ENCODE results near the gene KNDC1.

Gene KNDC1

GRCh38 chr10:133252223-133252552, 92.2 kb downstream of the KNDC1 start:
- TF ChIP-seq, protein P1, sequence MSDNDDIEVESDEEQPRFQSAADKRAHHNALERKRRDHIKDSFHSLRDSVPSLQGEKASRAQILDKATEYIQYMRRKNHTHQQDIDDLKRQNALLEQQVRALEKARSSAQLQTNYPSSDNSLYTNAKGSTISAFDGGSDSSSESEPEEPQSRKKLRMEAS (IDR thresholded peaks at IDR 0.05; ENCODE audit: low read depth, low read length) = no peak
- no peak for TF ChIP-seq POLR2A (IDR thresholded peaks at IDR 0.05; ENCODE audit: extremely low read depth, insufficient read length)
- no peak for TF ChIP-seq CTCF (IDR thresholded peaks at IDR 0.05; ENCODE audit: low read depth, low read length)
- TF ChIP-seq MYC (IDR thresholded peaks at IDR 0.05; ENCODE audit: low read depth, low read length) = no peak

DNA sequence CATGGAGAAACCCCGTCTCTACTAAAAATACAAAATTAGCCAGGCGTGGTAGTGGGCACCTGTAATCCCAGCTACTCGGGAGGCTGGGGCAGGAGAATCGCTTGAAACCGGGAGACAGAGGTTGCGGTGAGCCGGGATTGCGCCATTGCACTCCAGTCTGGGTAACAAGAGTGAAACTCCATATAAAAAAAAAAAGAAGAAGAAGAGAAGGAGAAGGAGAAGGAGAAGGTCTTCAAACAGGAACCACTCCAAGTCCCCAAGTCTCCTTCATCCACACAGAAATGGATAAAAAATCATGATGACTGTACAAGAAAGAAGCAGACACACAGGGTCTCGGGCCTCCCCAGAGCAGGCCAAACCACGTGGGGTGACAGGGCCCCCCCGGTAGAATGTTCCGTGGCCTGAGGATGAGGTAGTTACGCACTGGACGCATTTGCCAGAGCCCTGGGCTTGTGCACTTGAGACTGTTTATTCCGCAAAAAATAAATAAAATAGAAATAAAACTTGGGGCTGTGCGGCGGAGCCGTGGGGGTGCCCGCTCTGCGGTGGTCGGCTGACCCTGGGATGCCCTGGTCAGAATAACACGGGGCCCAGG, 93.4 kb downstream of the KNDC1 start:
- TF ChIP-seq, protein P1 (IDR thresholded peaks at IDR 0.05; ENCODE audit: low read depth, low read length) = no peak
- TF ChIP-seq POLR2A (IDR thresholded peaks at IDR 0.05; ENCODE audit: extremely low read depth, insufficient read length) (no peak), MYC (IDR thresholded peaks at IDR 0.05; ENCODE audit: low read depth, low read length) (no peak), CTCF (IDR thresholded peaks at IDR 0.05; ENCODE audit: low read depth, low read length) (no peak)
- peak; percentile 53 for DNase-seq (ENCODE audit: low read depth)
- no peak overlapping the region for H3K4me3 ChIP-seq (ENCODE audit: low read depth, low read length)

More at GRCh38 chr10:133252223-133252552, 92.2 kb downstream of the KNDC1 start:
- no peak for DNase-seq (ENCODE audit: low read depth)
- H3K4me3 ChIP-seq (ENCODE audit: low read depth, low read length) = no peak overlapping the region

DNA sequence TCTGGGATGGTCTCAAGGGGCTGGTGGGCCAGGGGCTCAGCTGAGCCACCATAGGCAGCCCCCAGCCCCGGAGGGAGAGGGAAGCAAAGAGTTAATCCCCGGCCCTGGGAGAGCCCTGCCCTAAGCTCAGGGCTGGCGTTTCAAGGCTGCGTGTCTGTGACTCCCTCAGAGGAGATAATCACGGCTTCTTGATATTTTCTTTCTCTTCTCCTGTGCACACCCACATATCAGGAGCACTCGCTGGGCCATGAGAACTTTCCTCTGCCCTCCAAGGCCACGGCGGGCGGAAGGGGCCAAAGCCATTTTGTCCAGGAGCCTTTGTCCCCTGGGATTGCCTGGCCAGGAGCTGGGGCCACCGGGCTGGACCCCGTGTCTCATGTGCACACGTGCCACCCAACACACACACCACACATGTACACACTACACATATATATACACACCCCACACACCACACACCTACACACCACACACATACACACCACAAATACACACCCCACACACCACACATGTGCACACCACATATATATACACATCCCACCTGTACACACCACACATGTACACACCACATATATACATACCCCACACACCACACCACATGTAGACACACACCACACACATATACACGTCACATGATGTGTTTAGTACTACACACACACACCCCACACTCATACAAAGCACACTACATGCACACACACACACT, 94.6 kb downstream of the KNDC1 start:
- TF ChIP-seq CTCF (IDR thresholded peaks at IDR 0.05; ENCODE audit: low read depth, low read length) (no peak), MYC (IDR thresholded peaks at IDR 0.05; ENCODE audit: low read depth, low read length) (no peak), POLR2A (IDR thresholded peaks at IDR 0.05; ENCODE audit: extremely low read depth, insufficient read length) (no peak)
- TF ChIP-seq, protein P1 (IDR thresholded peaks at IDR 0.05; ENCODE audit: low read depth, low read length) = no peak
- H3K4me3 ChIP-seq (ENCODE audit: low read depth, low read length) = no peak overlapping the region
- no peak for DNase-seq (ENCODE audit: low read depth)

DNA sequence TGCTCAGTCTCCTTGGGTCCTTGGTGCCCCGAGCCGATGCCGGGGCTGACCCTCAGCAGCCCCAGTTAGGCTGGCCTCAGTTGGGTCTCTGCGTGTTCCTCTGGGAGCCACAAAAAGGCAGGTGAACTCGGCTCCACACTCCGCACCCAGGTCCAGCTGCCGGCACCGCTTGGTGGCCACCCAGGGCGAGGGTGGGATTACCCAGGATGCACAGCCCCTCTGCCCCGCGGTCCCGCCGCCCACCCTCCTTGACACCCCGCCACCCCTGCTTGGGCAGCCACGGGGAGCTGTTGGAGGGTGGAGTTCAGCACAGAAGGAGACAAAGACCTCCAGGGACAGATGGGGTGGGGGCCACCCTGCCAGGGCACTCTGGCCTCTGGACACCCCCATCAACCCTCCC, 95.3 kb downstream of the KNDC1 start:
- H3K4me3 ChIP-seq (ENCODE audit: low read depth, low read length) = no peak overlapping the region
- DNase-seq (ENCODE audit: low read depth) = no peak
- TF ChIP-seq, protein P1 (IDR thresholded peaks at IDR 0.05; ENCODE audit: low read depth, low read length) = no peak
- TF ChIP-seq POLR2A (IDR thresholded peaks at IDR 0.05; ENCODE audit: extremely low read depth, insufficient read length) = no peak

- peak; percentile 27 for TF ChIP-seq CTCF (IDR thresholded peaks at IDR 0.05; ENCODE audit: low read depth, low read length)
- TF ChIP-seq, protein P1 (IDR thresholded peaks at IDR 0.05; ENCODE audit: low read depth, low read length) = peak; percentile 60; the same call in 1 of the 2 replicates
- TF ChIP-seq POLR2A (IDR thresholded peaks at IDR 0.05; ENCODE audit: extremely low read depth, insufficient read length) = no peak
- peak; percentile 71 for TF ChIP-seq MYC (IDR thresholded peaks at IDR 0.05; ENCODE audit: low read depth, low read length)
These were observed 97.6 kb downstream of the KNDC1 start for GRCh38 chr10:133257489-133258065.

More at GRCh38 chr10:133257489-133258065, 97.6 kb downstream of the KNDC1 start:
- H3K4me3 ChIP-seq (ENCODE audit: low read depth, low read length) = no peak overlapping the region
- DNase-seq (ENCODE audit: low read depth) = peak; percentile 88

All from NB4 (cell line).